ENCODE data around the gene NDUFV1.
A peak's percentile ranks its signal among the peaks of the same experiment; 100 is the strongest.
"Not testable (repeated sequence)": the region's sequence is repeated elsewhere in the genome, so short reads cannot be mapped to it uniquely, and the experiment has no call there.

NDUFV1 gene

GRCh38 chr11:67611704-67612587, 5.2 kb downstream of the NDUFV1 start:
- peaks cover 43 to 50% of the 10 kb centered on the region in 2 donors for H3K36me3 Mint-ChIP-seq

GRCh38 chr11:67612751-67613150, 6.0 kb downstream of the NDUFV1 start:
- peaks cover 41 to 53% of the 10 kb centered on the region in 2 donors for H3K36me3 Mint-ChIP-seq
- H3K4me1 Mint-ChIP-seq = peaks cover 49 to 66% of the 10 kb centered on the region in 2 donors
- H3K27ac Mint-ChIP-seq = peak overlapping the region; percentile 100
- ATAC-seq (replicated peaks) = no peak
- H3K9me3 Mint-ChIP-seq = no peaks in the 10 kb centered on the region
- no peak for DNase-seq
- no peak overlapping the region for H3K4me3 Mint-ChIP-seq
- H3K27me3 Mint-ChIP-seq = peaks cover 0 to 3% of the 10 kb centered on the region in 2 donors

More at GRCh38 chr11:67611704-67612587, 5.2 kb downstream of the NDUFV1 start:
- no peaks in the 10 kb centered on the region for H3K9me3 Mint-ChIP-seq
- no peaks in the 10 kb centered on the region for H3K27me3 Mint-ChIP-seq
- DNase-seq (no peak), ATAC-seq (replicated peaks) (no peak)
- peaks cover 49 to 73% of the 10 kb centered on the region in 2 donors for H3K4me1 Mint-ChIP-seq
- H3K4me3 Mint-ChIP-seq = no peak overlapping the region
- H3K27ac Mint-ChIP-seq = peak overlapping the region; percentile 48

GRCh38 chr11:67613313-67613959, 6.7 kb downstream of the NDUFV1 start:
- Mint-ChIP-seq H3K27me3 (peaks cover 0 to 7% of the 10 kb centered on the region in 2 donors), H3K27ac (peak overlapping the region; percentile 100), H3K36me3 (peaks cover 39 to 53% of the 10 kb centered on the region in 2 donors), H3K4me3 (peak overlapping the region; percentile 83 to 85), H3K9me3 (no peaks in the 10 kb centered on the region), H3K4me1 (peaks cover 46 to 59% of the 10 kb centered on the region in 2 donors)
- no peak for ATAC-seq (replicated peaks)
- DNase-seq = no peak

- Mint-ChIP-seq H3K27me3 (peaks cover 0 to 7% of the 10 kb centered on the region in 2 donors), H3K36me3 (peaks cover 33 to 46% of the 10 kb centered on the region in 2 donors), H3K4me3 (peak overlapping the region; percentile 83 to 85), H3K4me1 (peaks cover 42 to 52% of the 10 kb centered on the region in 2 donors), H3K9me3 (no peaks in the 10 kb centered on the region), H3K27ac (peak overlapping the region; percentile 100)
- DNase-seq = peak; percentile 95
- ATAC-seq (replicated peaks) = peak; percentile 94 to 96
These were observed 7.4 kb downstream of the NDUFV1 start for GRCh38 chr11:67613960-67614715.

GRCh38 chr11:67614730-67615714, 8.3 kb downstream of the NDUFV1 start:
- H3K36me3 Mint-ChIP-seq = peaks cover 35 to 46% of the 10 kb centered on the region in 2 donors
- peak overlapping the region; percentile 83 to 85 for H3K4me3 Mint-ChIP-seq
- peaks cover 0 to 7% of the 10 kb centered on the region in 2 donors for H3K27me3 Mint-ChIP-seq
- DNase-seq (peak; percentile 46), ATAC-seq (replicated peaks) (peak in 1 of 2 donors; percentile 10)
- peak overlapping the region; percentile 100 for H3K27ac Mint-ChIP-seq
- H3K4me1 Mint-ChIP-seq = peaks cover 40 to 49% of the 10 kb centered on the region in 2 donors
- no peaks in the 10 kb centered on the region for H3K9me3 Mint-ChIP-seq

- Mint-ChIP-seq H3K9me3 (no peaks in the 10 kb centered on the region), H3K36me3 (peaks cover 31 to 43% of the 10 kb centered on the region in 2 donors), H3K4me3 (peak overlapping the region; percentile 62 to 66), H3K27me3 (peaks cover 0 to 7% of the 10 kb centered on the region in 2 donors), H3K4me1 (peaks cover 39 to 49% of the 10 kb centered on the region in 2 donors), H3K27ac (peak overlapping the region; percentile 92)
- no peak for ATAC-seq (replicated peaks)
- DNase-seq = no peak
These were observed 9.1 kb downstream of the NDUFV1 start for GRCh38 chr11:67615728-67616430.

- H3K27ac Mint-ChIP-seq = peak overlapping the region; percentile 76
- DNase-seq (no peak), ATAC-seq (replicated peaks) (no peak)
- peaks cover 38 to 49% of the 10 kb centered on the region in 2 donors for H3K4me1 Mint-ChIP-seq
- no peaks in the 10 kb centered on the region for H3K9me3 Mint-ChIP-seq
- H3K36me3 Mint-ChIP-seq = peaks cover 26 to 38% of the 10 kb centered on the region in 2 donors
- peak overlapping the region in 1 of 2 donors; percentile 19 for H3K4me3 Mint-ChIP-seq
- peaks cover 0 to 7% of the 10 kb centered on the region in 2 donors for H3K27me3 Mint-ChIP-seq
These were observed 9.9 kb downstream of the NDUFV1 start for GRCh38 chr11:67616431-67617242.

GRCh38 chr11:67617243-67617953, 10.7 kb downstream of the NDUFV1 start:
- peaks cover 21 to 32% of the 10 kb centered on the region in 2 donors for H3K36me3 Mint-ChIP-seq
- peaks cover 0 to 7% of the 10 kb centered on the region in 2 donors for H3K27me3 Mint-ChIP-seq
- H3K4me1 Mint-ChIP-seq = peaks cover 38 to 41% of the 10 kb centered on the region in 2 donors
- H3K4me3 Mint-ChIP-seq = peak overlapping the region in 1 of 2 donors; percentile 19
- H3K27ac Mint-ChIP-seq = peak overlapping the region; percentile 27
- no peaks in the 10 kb centered on the region for H3K9me3 Mint-ChIP-seq
- DNase-seq (no peak), ATAC-seq (replicated peaks) (no peak)

GRCh38 chr11:67618901-67619659, 12.3 kb downstream of the NDUFV1 start:
- Mint-ChIP-seq H3K4me1 (peaks cover 24 to 25% of the 10 kb centered on the region in 2 donors), H3K36me3 (peaks cover 9 to 17% of the 10 kb centered on the region in 2 donors)

GRCh38 chr11:67619683-67620618, 13.2 kb downstream of the NDUFV1 start:
- H3K27me3 Mint-ChIP-seq; H3K4me3 Mint-ChIP-seq; ATAC-seq (replicated peaks); H3K27ac Mint-ChIP-seq; DNase-seq; H3K9me3 Mint-ChIP-seq: not testable (repeated sequence)
- peaks cover 9 to 17% of the 10 kb centered on the region in 2 donors for H3K36me3 Mint-ChIP-seq
- H3K4me1 Mint-ChIP-seq = peaks cover 16% of the 10 kb centered on the region in 2 donors

More at GRCh38 chr11:67618901-67619659, 12.3 kb downstream of the NDUFV1 start:
- not testable (repeated sequence) for ATAC-seq (replicated peaks); H3K9me3 Mint-ChIP-seq; H3K27ac Mint-ChIP-seq; H3K4me3 Mint-ChIP-seq; H3K27me3 Mint-ChIP-seq; DNase-seq

All from stimulated activated naive B cell treated with anti-CD40 and anti-IgM and Interleukin-4, amounts not matched to agents 10 μg/mL and 1 μg/mL and 100 μg/mL, for 72 hours (primary cell).